Fibroblast of skin of right quadriceps (primary cell): ENCODE measurements around the gene MFSD11.
"Not testable (repeated sequence)": the region's sequence is repeated elsewhere in the genome, so short reads cannot be mapped to it uniquely, and the experiment has no call there.

ENCODE experiments used
- DNase-seq: peaks from one replicate; pipeline ENCODE4 v3.0.0-alpha.2; 2013

Gene MFSD11

GRCh38 chr17:76808326-76808725 lies 70.4 kb downstream of the MFSD11 start:
- DNase-seq = no peak

GRCh38 chr17:76810956-76811355 lies 73.0 kb downstream of the MFSD11 start:
- DNase-seq = no peak

- no peak for DNase-seq
Observed at GRCh38 chr17:76811834-76812233, 73.9 kb downstream of the MFSD11 start.

- DNase-seq = no peak
Observed at GRCh38 chr17:76812263-76812662, 74.3 kb downstream of the MFSD11 start.

- no peak for DNase-seq
Observed at GRCh38 chr17:76812968-76813367, 75.0 kb downstream of the MFSD11 start.

GRCh38 chr17:76815907-76816589 lies 78.1 kb downstream of the MFSD11 start:
- not testable (repeated sequence) for DNase-seq

- DNase-seq = peak; percentile 36
Observed at GRCh38 chr17:76816590-76817135, 78.7 kb downstream of the MFSD11 start.

GRCh38 chr17:76820039-76820438 lies 82.1 kb downstream of the MFSD11 start:
- DNase-seq = no peak

- DNase-seq = no peak
Observed at GRCh38 chr17:76820561-76820960, 82.6 kb downstream of the MFSD11 start.

- DNase-seq = no peak
Observed at GRCh38 chr17:76822184-76822778, 84.4 kb downstream of the MFSD11 start.

- DNase-seq = no peak
Observed at GRCh38 chr17:76824093-76824492, 86.2 kb downstream of the MFSD11 start.

GRCh38 chr17:76826330-76827068 lies 88.6 kb downstream of the MFSD11 start:
- no peak for DNase-seq

- no peak for DNase-seq
Observed at GRCh38 chr17:76827736-76828135, 89.8 kb downstream of the MFSD11 start.
